Forelimb muscle (tissue), 1 donor: ENCODE data around the gene CCSER2. TPM values are rescaled to one million over a fixed set of nuclear protein-coding genes. Genes with fewer than 3 reads are reported as not detected.
"Not testable (repeated sequence)": the region's sequence is repeated elsewhere in the genome, so short reads cannot be mapped to it uniquely, and the experiment has no call there.

Experiments
- DNase-seq: peaks from one replicate; pipeline ENCODE4 v3.0.0-alpha.2; 2013; ENCODE audit warnings: low read depth
- polyA plus RNA-seq: library from polyadenylated mRNA; unstranded; fragments of 120-200 nt; gene quantifications from one replicate; pipeline ENCODE4 v1.2.1, GENCODE V29; 2013; ENCODE audit not compliant: insufficient read length

CCSER2 gene
- polyA plus RNA-seq, 1 donor: 57.9 TPM

- DNase-seq: no peak
Measured at GRCh38 chr10:84343831-84344230, 15.4 kb downstream of the CCSER2 start.

- DNase-seq: no peak
Measured at GRCh38 chr10:84344526-84344925, 16.1 kb downstream of the CCSER2 start.

GRCh38 chr10:84347575-84348002, 19.2 kb downstream of the CCSER2 start:
- DNase-seq: not testable (repeated sequence)

GRCh38 chr10:84348447-84348846, 20.1 kb downstream of the CCSER2 start:
- DNase-seq: no peak

GRCh38 chr10:84348860-84349259, 20.5 kb downstream of the CCSER2 start:
- no peak for DNase-seq

- DNase-seq: no peak
Measured at GRCh38 chr10:84352251-84352842, 24.0 kb downstream of the CCSER2 start.

- DNase-seq: no peak
Measured at GRCh38 chr10:84353052-84353803, 24.8 kb downstream of the CCSER2 start.

- DNase-seq: no peak
Measured at GRCh38 chr10:84354623-84355022, 26.2 kb downstream of the CCSER2 start.

GRCh38 chr10:84355106-84355505, 26.7 kb downstream of the CCSER2 start:
- DNase-seq: no peak

GRCh38 chr10:84356928-84357327, 28.5 kb downstream of the CCSER2 start:
- no peak for DNase-seq

GRCh38 chr10:84358743-84359142, 30.4 kb downstream of the CCSER2 start:
- DNase-seq: no peak

- no peak for DNase-seq
Measured at GRCh38 chr10:84360637-84361365, 32.4 kb downstream of the CCSER2 start.

GRCh38 chr10:84365335-84365881, 37.0 kb downstream of the CCSER2 start:
- DNase-seq: no peak

GRCh38 chr10:84366041-84366440, 37.7 kb downstream of the CCSER2 start:
- DNase-seq: no peak

- no peak for DNase-seq
Measured at GRCh38 chr10:84367256-84367655, 38.9 kb downstream of the CCSER2 start.

GRCh38 chr10:84368828-84369227, 40.4 kb downstream of the CCSER2 start:
- DNase-seq: no peak

GRCh38 chr10:84370283-84370682, 41.9 kb downstream of the CCSER2 start:
- no peak for DNase-seq

- DNase-seq: no peak
Measured at GRCh38 chr10:84371944-84372343, 43.6 kb downstream of the CCSER2 start.

GRCh38 chr10:84373000-84373399, 44.6 kb downstream of the CCSER2 start:
- no peak for DNase-seq

GRCh38 chr10:84374455-84374854, 46.1 kb downstream of the CCSER2 start:
- no peak for DNase-seq

- peak; percentile 11 for DNase-seq
Measured at GRCh38 chr10:84375011-84375410, 46.6 kb downstream of the CCSER2 start.

- no peak for DNase-seq
Measured at GRCh38 chr10:84375881-84376280, 47.5 kb downstream of the CCSER2 start.
